ENCODE data around the gene ARF4. TPM values are rescaled to one million over a fixed set of nuclear protein-coding genes. Genes with fewer than 3 reads are reported as not detected.
A peak's percentile ranks its signal among the peaks of the same experiment; 100 is the strongest.

ARF4 gene
- total RNA-seq, 1 donor from 2014 or later, result 471 TPM

DNA sequence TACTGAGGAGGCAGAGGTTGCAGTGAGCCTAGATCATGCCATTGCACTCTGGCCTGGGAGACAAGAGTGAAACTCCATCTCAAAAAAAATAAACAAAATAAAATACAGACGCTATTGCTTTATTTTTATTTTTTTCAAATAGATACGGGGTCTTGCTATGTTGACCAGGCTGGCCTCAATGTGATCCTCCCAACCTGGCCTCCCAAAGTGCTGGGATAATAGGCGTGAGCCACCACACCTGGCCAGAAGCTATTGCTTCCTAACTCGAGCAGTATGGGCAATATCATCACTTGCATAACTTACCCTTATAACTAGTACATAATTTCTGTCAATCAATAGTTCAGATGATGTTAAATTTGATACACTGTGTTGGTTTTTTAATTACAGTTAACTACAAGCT lies 3.0 kb downstream of the ARF4 start:
- peaks cover 28% of the 10 kb centered on the region for H3K4me1 ChIP-seq (ENCODE audit: insufficient read depth, low read length)
- peak overlapping the region; percentile 98 for H3K4me3 ChIP-seq (ENCODE audit: insufficient read depth, low read depth, low read length)
- TF ChIP-seq, protein P1, sequence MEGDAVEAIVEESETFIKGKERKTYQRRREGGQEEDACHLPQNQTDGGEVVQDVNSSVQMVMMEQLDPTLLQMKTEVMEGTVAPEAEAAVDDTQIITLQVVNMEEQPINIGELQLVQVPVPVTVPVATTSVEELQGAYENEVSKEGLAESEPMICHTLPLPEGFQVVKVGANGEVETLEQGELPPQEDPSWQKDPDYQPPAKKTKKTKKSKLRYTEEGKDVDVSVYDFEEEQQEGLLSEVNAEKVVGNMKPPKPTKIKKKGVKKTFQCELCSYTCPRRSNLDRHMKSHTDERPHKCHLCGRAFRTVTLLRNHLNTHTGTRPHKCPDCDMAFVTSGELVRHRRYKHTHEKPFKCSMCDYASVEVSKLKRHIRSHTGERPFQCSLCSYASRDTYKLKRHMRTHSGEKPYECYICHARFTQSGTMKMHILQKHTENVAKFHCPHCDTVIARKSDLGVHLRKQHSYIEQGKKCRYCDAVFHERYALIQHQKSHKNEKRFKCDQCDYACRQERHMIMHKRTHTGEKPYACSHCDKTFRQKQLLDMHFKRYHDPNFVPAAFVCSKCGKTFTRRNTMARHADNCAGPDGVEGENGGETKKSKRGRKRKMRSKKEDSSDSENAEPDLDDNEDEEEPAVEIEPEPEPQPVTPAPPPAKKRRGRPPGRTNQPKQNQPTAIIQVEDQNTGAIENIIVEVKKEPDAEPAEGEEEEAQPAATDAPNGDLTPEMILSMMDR (IDR thresholded peaks at IDR 0.05; ENCODE audit: insufficient read depth, low read depth, low read length), result no peak
- TF ChIP-seq EZH2 (IDR thresholded peaks at IDR 0.05; ENCODE audit: insufficient read depth, low read length), result no peak
- no peak for FAIRE-seq
- H3K27ac Mint-ChIP-seq (ENCODE audit: unreplicated experiment), result peak overlapping the region; percentile 99
- H3K27ac ChIP-seq (ENCODE audit: low read depth, low read length), result no peak overlapping the region
- no peaks in the 10 kb centered on the region for H3K9me3 ChIP-seq (ENCODE audit: insufficient read depth, low read depth, low read length)
- H3K9ac ChIP-seq (ENCODE audit: low read length), result peak overlapping the region; percentile 100
- peak overlapping the region; percentile 93 for H3K4me3 Mint-ChIP-seq (ENCODE audit: unreplicated experiment)
- no peaks in the 10 kb centered on the region for H3K27me3 Mint-ChIP-seq (ENCODE audit: low read depth, unreplicated experiment)
- H3K79me2 ChIP-seq (ENCODE audit: insufficient read depth, low read length), result peaks cover 86% of the 10 kb centered on the region
- DNase-seq (ENCODE audit: low read depth), result no peak
- peaks cover 8% of the 10 kb centered on the region for H3K36me3 Mint-ChIP-seq (ENCODE audit: low read depth, unreplicated experiment)
- no peaks in the 10 kb centered on the region for H3K27me3 ChIP-seq (ENCODE audit: insufficient read depth, low read length)
- no peak overlapping the region for H2AFZ ChIP-seq (ENCODE audit: low read depth, low read length)
- peaks cover 74% of the 10 kb centered on the region for H4K20me1 ChIP-seq (ENCODE audit: insufficient read depth, low read length)
- no peaks in the 10 kb centered on the region for H3K9me3 Mint-ChIP-seq (ENCODE audit: unreplicated experiment)
- peak overlapping the region; percentile 83 for H3K4me2 ChIP-seq (ENCODE audit: low read length)
- H3K4me1 Mint-ChIP-seq (ENCODE audit: low read depth, unreplicated experiment), result peaks cover 22% of the 10 kb centered on the region
- peaks cover 12% of the 10 kb centered on the region for H3K36me3 ChIP-seq (ENCODE audit: insufficient read depth, low read length)

GRCh38 chr3:57592306-57592705 lies 4.8 kb downstream of the ARF4 start:
- no peak for DNase-seq (ENCODE audit: low read depth)
- Histone ChIP-seq H3K27me3 (ENCODE audit: insufficient read depth, low read length) (no peaks in the 10 kb centered on the region), H2AFZ (ENCODE audit: low read depth, low read length) (no peak overlapping the region), H3K9me3 (ENCODE audit: insufficient read depth, low read depth, low read length) (no peaks in the 10 kb centered on the region), H3K36me3 (ENCODE audit: insufficient read depth, low read length) (peaks cover 12% of the 10 kb centered on the region), H3K79me2 (ENCODE audit: insufficient read depth, low read length) (peaks cover 99% of the 10 kb centered on the region), H3K4me3 (ENCODE audit: insufficient read depth, low read depth, low read length) (peak overlapping the region; percentile 45), H3K9ac (ENCODE audit: low read length) (peak overlapping the region; percentile 33), H4K20me1 (ENCODE audit: insufficient read depth, low read length) (peaks cover 92% of the 10 kb centered on the region), H3K27ac (ENCODE audit: low read depth, low read length) (no peak overlapping the region), H3K4me1 (ENCODE audit: insufficient read depth, low read length) (peaks cover 22% of the 10 kb centered on the region), H3K4me2 (ENCODE audit: low read length) (peak overlapping the region; percentile 83)
- Mint-ChIP-seq H3K4me3 (ENCODE audit: unreplicated experiment) (peak overlapping the region; percentile 93), H3K27me3 (ENCODE audit: low read depth, unreplicated experiment) (no peaks in the 10 kb centered on the region), H3K36me3 (ENCODE audit: low read depth, unreplicated experiment) (peaks cover 10% of the 10 kb centered on the region), H3K4me1 (ENCODE audit: low read depth, unreplicated experiment) (peaks cover 18% of the 10 kb centered on the region), H3K27ac (ENCODE audit: unreplicated experiment) (no peak overlapping the region), H3K9me3 (ENCODE audit: unreplicated experiment) (no peaks in the 10 kb centered on the region)
- FAIRE-seq, result no peak
- TF ChIP-seq, protein P1 (IDR thresholded peaks at IDR 0.05; ENCODE audit: insufficient read depth, low read depth, low read length), result no peak
- TF ChIP-seq EZH2 (IDR thresholded peaks at IDR 0.05; ENCODE audit: insufficient read depth, low read length), result no peak

DNA sequence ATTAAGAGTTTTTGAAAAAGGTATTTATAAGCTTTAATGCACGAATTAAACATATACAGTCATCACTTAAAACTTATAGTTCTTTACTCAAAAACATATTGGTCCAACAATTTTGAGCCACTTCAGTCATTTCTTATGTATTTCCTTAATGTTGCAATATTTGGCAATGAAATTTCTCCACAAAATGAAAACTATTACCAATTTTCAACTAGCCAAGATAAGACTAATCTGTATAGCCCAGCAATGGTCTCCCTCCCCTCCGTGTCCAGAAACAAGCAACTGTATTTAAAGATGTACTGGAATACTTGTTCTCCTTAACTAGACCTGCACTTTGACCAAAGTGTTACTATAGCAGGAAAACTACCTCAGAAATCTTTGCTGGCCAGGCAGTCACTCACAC lies 9.2 kb downstream of the ARF4 start:
- no peak overlapping the region for H3K9ac ChIP-seq (ENCODE audit: low read length)
- peaks cover 100% of the 10 kb centered on the region for H3K79me2 ChIP-seq (ENCODE audit: insufficient read depth, low read length)
- peaks cover 10% of the 10 kb centered on the region for H3K36me3 ChIP-seq (ENCODE audit: insufficient read depth, low read length)
- Mint-ChIP-seq H3K27ac (ENCODE audit: unreplicated experiment) (no peak overlapping the region), H3K27me3 (ENCODE audit: low read depth, unreplicated experiment) (no peaks in the 10 kb centered on the region), H3K4me3 (ENCODE audit: unreplicated experiment) (no peak overlapping the region), H3K9me3 (ENCODE audit: unreplicated experiment) (no peaks in the 10 kb centered on the region), H3K4me1 (ENCODE audit: low read depth, unreplicated experiment) (peaks cover 25% of the 10 kb centered on the region), H3K36me3 (ENCODE audit: low read depth, unreplicated experiment) (peaks cover 6% of the 10 kb centered on the region)
- peaks cover 10% of the 10 kb centered on the region for H3K4me1 ChIP-seq (ENCODE audit: insufficient read depth, low read length)
- peaks cover 98% of the 10 kb centered on the region for H4K20me1 ChIP-seq (ENCODE audit: insufficient read depth, low read length)
- no peak overlapping the region for H3K27ac ChIP-seq (ENCODE audit: low read depth, low read length)
- no peaks in the 10 kb centered on the region for H3K9me3 ChIP-seq (ENCODE audit: insufficient read depth, low read depth, low read length)
- FAIRE-seq (no peak), DNase-seq (ENCODE audit: low read depth) (no peak)
- no peak overlapping the region for H3K4me2 ChIP-seq (ENCODE audit: low read length)
- H2AFZ ChIP-seq (ENCODE audit: low read depth, low read length), result no peak overlapping the region
- H3K4me3 ChIP-seq (ENCODE audit: insufficient read depth, low read depth, low read length), result no peak overlapping the region
- no peaks in the 10 kb centered on the region for H3K27me3 ChIP-seq (ENCODE audit: insufficient read depth, low read length)
- TF ChIP-seq, protein P1 (IDR thresholded peaks at IDR 0.05; ENCODE audit: insufficient read depth, low read depth, low read length), result no peak
- TF ChIP-seq EZH2 (IDR thresholded peaks at IDR 0.05; ENCODE audit: insufficient read depth, low read length), result no peak
